HG03103 (cell line): ENCODE data around the gene PBX1.
"Not testable (repeated sequence)": the region's sequence is repeated elsewhere in the genome, so short reads cannot be mapped to it uniquely, and the experiment has no call there.

Experiments
- ATAC-seq: cut with Tn5 transposase; IDR thresholded peaks from one replicate; pipeline ENCODE4 v1.9.1; 2021; ENCODE audit warnings: low read depth; ENCODE audit not compliant: unreplicated experiment

Gene PBX1

DNA sequence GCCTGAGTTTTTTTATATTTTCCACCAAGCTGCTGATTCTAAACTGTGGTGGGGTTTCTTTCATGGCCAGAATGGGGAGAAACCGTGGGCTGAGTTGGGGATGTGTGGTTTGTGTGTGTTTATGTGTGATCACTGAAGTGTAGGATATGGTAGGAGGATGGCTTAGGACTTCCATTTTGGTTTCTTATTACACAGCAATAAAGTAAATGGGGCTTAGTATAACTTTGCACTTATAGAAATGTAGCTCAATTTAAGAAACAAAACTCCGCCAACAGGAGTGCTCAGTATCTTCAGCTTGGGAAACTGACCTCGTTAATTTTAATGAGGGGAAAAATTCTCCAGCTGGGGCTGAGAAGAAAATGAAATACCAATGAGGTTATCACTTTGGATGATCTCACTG is 77.8 kb downstream of the PBX1 start:
- no peak for ATAC-seq

DNA sequence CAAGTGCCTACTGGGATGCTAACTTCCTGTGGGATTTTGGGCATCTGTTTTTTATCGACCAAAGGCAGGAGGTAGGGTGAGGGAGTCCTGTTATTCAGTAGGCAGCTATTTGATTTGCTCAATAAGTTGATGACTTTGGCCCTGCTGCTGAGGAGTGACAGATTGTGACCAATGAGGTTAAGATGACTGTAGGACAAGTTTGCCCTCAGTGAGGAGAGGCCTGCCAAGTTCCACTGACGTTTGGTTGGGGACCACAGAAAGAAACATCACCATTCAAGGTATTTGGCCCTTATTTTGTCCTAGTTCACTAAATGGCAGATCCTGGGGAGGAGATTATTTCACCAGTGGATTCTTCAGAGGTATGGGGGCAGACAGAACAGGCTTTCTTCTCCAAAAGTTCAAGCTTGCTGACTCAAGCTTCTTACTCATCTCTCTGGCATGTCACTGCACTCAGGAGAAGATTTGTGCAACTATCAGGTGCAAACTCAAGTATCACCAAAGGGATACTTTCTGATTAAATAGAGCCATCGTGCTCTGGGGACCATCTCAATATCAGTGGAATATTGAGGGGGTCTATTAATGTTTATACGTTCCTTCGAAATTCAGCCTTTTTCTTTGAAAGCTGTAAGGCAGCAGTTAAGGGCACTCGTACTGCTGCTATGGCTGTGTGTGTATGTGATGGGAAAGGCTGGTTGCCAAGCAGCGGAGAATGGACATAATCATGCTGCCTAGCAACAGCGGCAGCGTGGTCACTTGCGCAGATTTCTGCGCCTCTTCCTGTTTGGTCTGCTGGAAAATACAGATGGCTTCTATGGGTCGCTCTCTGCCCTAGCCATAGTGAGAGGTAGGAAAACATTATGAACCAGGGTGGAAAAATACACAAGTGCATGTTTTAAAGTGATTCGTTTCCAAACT is 78.7 kb downstream of the PBX1 start:
- no peak for ATAC-seq

DNA sequence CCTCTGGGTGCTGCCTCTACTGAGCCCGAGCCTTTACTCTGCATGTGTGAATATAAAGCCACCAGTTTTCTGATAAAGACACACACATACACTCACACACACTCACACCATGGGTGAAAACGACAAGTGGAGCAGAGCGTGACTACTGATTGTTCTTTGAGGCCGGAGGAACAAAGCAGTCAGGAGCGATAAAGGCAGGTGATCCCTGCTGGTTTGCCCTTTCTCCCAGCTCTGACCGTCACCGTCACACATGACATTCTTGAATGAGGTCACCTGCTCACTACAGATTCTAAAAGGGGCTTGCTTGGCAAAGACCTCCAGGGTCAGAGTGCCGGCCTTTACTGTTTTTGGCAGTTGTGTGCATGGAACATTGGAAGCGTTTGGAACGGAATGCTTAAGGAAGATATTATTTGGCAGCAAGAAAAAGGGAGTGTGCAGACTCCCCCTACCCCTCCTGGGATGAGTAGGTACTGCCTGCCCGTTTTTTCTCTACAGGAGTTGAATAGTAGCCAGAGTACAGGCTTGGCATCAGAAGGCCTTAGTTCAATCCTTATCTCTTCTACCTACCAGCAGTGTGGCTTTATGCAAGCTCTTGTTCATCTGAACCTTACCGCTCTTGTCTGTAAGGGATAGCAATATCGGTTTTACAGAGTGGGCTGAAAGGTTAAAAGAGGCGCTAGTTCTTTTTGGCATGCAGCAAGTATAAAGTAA is 79.7 kb downstream of the PBX1 start:
- ATAC-seq: no peak

DNA sequence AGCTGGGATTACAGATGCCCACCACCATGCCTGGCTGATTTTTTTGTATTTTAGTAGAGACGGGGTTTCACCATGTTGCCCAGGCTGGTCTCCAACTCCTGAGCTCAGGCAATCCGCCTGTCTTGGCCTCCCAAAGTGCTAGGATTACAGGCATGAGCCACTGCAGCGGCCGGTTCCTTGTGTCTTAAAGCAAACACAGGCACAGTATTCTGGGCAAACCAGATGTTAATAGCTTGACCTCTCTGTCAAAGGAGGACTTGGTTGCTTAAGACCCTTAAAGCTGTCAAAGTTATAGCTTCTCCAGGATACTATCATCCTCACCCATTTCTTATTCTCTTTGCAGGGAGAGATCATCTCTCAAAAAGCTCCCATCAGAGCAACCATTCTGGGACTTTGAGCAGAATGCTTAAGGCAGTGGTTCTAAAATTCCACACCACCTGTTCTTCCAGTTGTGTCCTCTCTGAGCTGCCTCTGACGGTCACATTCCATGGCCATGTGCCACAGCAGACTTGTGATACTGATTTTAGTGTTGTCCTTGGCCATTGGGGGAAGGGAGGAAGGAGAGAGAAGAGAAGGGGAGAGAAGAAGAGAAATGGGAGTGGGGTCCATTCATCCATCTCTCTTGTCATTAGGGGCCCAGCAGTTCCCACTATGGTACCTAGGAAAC is 81.8 kb downstream of the PBX1 start:
- ATAC-seq: no peak

DNA sequence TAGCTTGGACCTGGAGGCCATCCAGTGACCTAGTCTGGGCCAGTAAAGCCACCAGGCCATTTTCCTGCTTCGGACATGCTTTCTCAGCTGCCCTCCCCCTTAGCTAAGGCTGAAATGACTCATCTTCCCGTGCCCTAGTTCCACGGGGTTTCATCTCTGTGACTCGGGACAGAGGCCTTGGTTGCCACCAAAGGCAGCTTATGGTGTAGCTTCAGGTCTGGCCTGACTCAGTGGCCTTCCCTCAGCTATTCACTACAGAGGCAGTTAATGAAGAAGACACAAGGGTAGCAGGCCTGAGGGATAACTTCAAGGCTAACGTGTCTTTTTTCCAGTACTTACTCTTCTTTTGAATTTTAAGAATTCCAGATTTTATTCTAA is 82.4 kb downstream of the PBX1 start:
- ATAC-seq: no peak

DNA sequence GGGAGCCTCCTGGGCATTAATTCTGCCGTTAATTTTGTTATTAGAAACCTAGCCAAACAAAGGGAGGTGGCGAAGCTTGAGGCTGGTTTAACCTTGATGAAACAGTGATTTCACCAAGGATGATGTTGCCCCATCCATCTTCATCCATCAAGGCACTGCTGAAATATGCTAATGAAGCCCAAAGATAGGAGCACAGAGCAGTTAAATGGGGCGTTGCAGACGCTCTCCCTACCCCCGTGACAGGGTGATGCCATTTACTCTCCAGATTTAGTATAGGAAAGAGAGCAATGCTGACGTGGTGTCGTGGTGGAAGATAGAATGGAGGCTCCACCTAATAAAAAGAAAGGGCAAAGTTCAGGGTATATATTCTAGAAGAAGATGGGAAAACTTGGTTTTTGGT is 84.0 kb downstream of the PBX1 start:
- ATAC-seq: no peak

DNA sequence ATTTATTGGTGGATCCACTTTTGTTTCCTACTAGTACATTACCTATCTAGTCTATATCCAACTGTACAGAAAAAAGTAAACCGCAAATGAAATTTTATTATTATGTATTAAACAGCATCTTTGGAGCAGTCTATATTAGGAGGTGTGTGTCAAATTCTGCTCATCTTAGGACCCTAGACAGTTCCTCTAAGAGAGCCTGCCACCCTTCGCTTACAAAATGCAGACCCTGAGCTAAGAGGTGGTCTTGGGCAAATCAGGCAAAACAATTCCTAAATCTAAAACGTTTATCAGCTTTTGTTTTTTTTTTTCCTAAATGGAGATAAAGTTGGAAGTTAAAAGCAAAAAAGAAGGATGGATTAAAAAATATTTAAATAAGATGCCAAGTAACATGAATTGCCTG is 85.3 kb downstream of the PBX1 start:
- ATAC-seq: no peak

DNA sequence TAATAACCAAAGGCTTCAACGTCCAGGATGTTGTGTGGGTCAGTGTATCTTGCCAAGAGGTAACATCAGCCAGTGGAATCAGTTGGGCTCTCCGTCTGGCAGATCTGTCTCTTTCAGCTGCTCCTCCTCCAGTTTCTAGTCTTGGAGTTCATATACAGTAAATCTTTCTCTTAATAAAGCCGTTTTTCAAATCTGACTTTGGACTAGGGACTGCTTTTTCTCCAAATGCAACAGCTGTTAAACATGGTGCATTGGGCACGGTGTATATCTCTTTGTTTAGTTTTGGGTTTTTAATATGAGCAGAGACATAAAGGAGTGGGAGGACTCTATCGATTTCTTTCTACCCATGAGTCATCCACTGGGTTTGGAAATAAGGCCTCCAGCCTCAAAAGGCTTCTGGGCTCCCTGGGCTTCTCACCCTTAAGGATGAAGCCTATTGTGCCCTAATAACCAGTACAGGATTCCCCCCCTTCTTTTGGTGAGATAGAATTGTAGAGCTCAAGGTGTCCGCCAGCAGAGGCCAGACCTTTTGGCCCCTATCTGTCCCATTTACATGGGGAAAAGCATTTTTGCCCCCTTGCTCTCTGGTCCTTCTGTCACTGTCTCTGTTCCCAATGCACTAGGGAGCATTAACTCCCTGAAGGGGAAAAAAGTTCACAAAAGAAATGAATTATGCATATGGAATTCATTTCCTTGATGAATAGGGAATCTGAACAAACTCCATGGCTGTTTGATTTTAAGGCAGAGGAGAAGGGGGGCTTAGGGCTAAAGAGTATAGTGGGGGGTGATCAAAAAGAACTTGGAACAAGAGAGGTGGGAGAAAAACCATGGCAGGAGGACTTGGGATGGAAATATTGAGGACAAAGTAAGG is 86.0 kb downstream of the PBX1 start:
- ATAC-seq: no peak

DNA sequence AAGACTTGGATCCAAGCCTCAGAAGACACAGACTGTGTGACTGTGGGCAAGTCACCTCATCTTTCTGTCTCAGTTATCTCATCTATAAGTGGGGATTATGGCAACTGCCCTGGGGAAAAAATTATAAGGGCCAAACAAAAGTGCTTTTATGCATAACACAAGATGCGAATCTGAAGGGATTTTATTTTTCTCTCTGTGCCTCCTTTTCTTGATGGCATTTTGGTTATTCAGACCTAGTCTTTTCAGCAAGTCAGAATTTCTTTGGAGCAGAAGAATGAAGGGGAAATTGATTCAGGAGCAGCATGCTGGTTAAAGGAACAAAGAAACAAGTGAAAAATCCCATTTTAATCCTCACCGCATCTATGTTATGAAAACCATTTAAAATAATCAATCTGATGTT is 86.9 kb downstream of the PBX1 start:
- no peak for ATAC-seq

DNA sequence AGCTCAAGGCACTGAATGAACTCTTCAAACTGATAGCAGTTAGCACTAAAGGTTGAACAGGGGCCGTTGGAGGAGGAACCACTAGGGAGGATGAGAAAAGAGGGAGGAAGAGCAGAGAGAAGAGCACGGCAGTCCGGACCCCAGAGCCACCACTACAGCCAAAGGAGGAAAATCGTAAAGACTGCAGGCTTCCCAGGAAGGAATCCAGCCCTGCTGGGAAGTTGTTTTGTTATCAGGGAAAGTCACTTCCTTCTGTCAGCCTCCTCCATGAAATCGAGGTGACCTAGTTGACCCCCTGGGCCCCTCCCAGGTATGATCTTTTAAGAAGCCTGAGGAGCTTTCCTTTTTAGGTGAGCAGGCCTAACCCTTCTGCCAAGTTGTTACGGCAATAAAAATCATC is 88.2 kb downstream of the PBX1 start:
- no peak for ATAC-seq

DNA sequence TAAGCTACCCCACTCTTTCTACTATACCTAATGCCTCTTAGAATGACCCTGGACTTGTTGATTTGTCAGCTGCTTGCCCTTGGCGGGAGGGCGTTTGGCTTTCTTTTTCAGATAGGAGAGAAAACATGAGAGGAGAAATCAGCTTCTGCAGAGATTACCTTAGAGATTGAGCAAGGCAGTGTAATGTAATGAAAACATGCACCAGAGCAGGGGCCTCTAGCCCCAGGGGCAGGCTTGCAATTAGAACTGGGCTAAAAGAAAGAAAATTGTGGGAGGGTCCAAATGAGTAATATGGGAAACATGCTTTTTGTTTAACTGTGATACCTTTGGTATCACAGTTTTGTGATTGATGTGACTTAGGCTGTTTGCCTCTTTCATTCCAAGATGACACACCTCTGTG is 89.7 kb downstream of the PBX1 start:
- ATAC-seq: no peak

DNA sequence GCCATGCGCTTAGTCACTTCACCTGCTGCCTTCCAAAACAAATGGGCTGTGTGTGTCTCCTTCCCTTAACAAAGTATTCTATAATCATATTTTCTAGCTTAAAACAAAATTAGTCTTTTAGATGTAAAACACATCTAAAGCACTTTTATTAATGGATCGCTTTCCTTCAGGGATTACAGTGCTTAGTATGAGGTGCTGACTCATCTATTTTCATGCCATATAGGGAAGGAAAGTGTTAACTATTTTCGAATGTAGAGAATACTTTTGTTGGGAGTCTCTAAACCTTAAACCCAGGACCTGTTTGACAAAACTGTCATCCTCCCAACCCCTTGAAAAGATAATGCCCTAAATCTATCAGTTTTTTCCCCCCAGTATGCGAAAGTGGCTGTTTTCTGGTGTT is 90.2 kb downstream of the PBX1 start:
- ATAC-seq: no peak

DNA sequence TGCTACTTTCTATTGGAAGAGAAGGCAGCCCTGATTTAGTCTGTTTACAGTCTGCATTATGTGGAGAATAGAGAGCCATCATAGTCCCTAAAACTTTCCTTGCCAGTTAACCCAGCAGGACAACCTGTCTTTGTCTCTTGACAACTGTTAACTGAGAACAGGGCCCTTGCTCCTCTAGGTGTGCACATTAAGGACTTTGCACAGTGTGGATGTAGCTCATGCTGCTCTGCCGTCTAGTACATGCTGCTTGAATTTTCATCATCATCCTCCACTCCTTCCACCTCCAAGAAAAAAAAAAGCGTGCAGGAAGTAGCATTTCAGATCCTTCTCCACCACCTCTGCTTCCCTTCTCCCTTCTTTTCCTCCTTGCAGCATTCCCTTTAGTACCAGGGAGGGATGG is 91.5 kb downstream of the PBX1 start:
- ATAC-seq: no peak

DNA sequence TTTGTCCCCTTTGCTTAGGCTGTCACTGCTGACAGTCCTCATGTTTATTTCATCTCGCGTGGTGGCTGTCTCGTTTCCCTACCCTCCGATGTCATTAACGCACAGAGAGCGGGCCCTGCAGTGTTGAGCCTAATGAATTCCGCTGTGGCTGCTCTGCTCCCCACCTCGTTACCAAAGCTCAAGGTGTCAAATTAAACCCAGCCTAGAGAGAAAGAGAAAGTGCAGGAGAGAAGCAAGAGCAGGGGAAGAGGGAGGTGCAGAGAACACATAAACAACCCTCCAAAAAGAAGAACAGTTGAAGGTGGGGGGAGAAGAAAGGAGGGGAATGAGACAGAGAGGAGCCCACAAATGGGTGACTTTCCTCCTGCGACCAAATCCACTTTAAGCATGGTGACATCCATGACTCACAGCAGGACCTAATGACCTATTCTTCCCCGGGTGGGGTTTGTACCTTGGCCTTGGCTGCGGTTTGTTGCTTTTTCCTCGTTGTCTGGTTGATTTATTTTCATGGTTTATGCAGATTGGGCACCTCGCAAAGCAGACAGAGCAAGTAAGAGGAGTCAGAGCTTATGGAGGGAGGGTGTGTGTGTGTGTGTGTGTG is 92.5 kb downstream of the PBX1 start:
- ATAC-seq: no peak

DNA sequence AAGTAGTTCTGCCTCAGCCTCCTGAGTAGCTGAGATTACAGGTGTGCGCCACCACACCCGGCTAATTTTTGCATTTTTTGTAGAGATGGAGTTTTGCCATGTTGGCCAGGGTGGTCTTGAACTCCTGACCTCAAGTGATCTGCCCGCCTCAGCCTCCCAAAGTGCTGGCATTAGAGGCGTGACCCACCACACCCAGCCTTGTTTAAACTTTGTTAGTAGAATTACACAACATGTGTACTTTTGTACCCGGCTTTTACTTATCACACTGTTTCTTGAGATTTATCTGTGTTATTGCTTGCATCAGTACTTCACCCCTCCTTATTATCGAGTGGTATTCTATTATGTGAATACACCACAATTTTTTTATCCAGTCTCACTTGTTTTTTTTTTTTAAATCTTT is 94.0 kb downstream of the PBX1 start:
- ATAC-seq: not testable (repeated sequence)

DNA sequence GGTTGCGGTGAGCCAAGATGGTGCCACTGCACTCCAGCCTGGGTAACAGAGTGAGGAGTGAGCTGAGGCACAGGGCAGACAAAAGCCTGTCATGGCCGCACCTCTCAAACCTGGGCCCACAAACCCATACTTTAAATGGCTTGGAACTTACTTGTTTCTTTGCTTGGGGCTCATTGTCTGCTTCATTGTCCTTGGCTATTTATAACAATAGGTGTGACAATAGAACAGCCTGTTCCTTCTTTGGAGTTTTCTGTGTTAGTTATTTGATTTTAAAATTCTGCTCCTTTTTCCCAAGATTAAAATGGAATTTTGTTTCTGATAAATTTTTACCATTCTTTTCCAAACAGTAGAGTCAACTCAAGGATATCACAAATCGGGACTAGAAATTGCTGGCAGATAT is 94.7 kb downstream of the PBX1 start:
- no peak for ATAC-seq

DNA sequence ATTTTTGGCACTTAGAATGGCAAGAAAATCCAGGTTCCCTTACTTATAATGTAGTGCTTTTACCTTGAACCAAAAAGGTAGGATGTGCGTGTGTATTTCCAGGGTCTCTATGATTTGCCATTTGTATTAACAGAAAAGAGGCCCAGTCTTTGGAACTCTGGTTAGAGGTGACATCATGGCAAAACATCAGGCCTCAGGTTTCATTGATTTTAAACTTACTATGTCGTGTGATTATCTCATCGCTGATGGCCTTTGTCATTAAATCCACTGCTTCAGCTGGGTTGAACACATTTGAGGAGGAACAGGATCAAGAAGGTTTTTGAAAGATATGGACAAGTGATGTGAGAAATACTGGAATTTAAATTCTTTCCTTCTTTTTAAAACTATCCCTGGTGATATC is 95.2 kb downstream of the PBX1 start:
- ATAC-seq: no peak

DNA sequence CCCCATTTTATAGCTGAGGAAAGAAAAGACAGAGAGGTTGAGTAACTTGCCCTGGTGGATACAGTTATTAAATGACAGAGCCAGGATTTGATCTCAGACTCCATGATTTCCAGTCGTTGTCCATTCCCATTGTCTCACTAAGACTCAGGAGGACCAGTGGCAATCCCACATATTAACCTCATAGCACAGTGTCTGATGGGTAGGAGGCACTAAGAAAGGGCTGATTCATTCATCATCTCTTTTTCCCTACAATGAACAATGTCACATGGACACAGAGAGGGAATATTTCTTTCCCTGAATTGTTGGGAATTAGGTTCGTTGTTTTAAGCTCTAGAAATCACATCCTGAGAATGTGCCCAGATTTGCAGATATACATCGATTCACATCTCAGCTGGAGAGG is 99.9 kb downstream of the PBX1 start:
- no peak for ATAC-seq

DNA sequence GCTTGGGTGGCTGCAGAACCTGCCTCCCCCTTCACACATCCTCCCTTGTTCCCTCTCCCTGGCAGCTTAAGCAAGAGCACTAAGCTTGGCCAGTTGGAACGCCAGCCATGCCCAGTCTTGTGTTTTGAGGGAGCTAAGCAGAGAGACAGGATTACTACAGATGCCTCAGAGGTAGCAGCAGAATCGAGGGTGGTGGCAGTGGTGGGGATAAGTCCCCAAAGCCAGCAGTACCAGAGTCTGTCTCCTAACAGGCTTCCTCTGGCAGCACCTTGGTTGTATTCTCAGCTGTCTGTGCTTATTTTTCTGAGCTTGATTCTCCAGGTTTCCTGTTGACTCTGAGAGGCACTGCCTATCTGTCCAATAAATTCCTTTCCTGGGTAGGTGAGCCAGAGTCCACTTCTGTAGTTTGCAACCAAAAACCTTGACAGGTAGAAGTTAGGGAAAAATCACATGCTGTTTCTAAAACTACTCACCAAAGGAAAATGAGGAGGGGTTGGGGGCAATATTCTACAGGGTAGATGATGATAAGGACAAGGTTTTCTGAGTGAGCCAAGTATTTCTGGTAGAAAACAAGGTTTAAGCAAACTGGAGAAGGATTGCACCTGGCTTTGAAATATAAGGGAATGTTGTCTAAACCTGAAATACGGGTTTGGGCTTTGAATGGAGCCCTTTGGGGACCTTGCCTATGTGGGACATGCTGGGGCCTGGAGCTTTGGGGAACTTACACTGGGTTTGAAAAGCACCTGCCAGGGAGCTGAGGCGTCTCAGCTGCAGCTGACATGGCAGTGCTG is 100.8 kb downstream of the PBX1 start:
- no peak for ATAC-seq

DNA sequence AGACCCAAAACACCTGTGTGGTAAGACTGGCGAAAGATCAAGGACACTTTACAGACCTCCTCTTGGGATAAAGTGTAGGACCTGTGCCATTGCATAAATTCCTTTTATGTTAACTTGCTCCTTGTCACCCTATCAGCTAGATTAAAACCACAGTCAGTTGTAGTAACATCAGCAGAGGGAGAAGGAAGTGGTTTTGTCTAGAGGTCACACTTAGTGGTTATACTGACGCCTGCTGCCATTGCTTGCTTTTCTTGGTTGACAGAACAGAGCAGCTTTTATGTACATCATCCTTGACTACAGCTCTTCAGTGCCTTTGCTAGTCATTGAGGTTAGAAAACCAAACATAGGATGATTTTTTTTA is 101.4 kb downstream of the PBX1 start:
- ATAC-seq: peak; percentile 87
